ENCODE measurements around the gene OOSP3. TPM values are rescaled to one million over a fixed set of nuclear protein-coding genes. Genes with fewer than 3 reads are reported as not detected.
A peak's percentile ranks its signal among the peaks of the same experiment; 100 is the strongest.
"Not testable (repeated sequence)": the region's sequence is repeated elsewhere in the genome, so short reads cannot be mapped to it uniquely, and the experiment has no call there.

Gene OOSP3
- total RNA-seq, 2 experiments from 2014 or later = not detected

- peaks cover 33% of the 10 kb centered on the region for H3K9me3 Mint-ChIP-seq
- peaks cover 16% of the 10 kb centered on the region for H3K27me3 Mint-ChIP-seq
- H3K4me3 Mint-ChIP-seq; H3K4me1 Mint-ChIP-seq; DNase-seq; H3K36me3 Mint-ChIP-seq (ENCODE audit: low read depth); CTCF ChIA-PET; H3K27ac Mint-ChIP-seq; POLR2A ChIA-PET: not testable (repeated sequence)
These were observed 8.6 kb downstream of the OOSP3 start for GRCh38 chr11:59887156-59887555.

GRCh38 chr11:59891781-59892181 lies 13.2 kb downstream of the OOSP3 start:
- DNase-seq = no peak
- ChIA-PET POLR2A (no interaction called here), CTCF (no interaction called here)
- no peak overlapping the region for H3K4me3 Mint-ChIP-seq
- H3K36me3 Mint-ChIP-seq (ENCODE audit: low read depth) = peaks cover 3% of the 10 kb centered on the region
- peaks cover 14% of the 10 kb centered on the region for H3K27me3 Mint-ChIP-seq
- peaks cover 30% of the 10 kb centered on the region for H3K9me3 Mint-ChIP-seq
- no peaks in the 10 kb centered on the region for H3K4me1 Mint-ChIP-seq
- no peak overlapping the region for H3K27ac Mint-ChIP-seq

GRCh38 chr11:59894616-59895015 lies 16.0 kb downstream of the OOSP3 start:
- DNase-seq = no peak
- peaks cover 8% of the 10 kb centered on the region for H3K9me3 Mint-ChIP-seq
- H3K36me3 Mint-ChIP-seq (ENCODE audit: low read depth) = peaks cover 3% of the 10 kb centered on the region
- no peaks in the 10 kb centered on the region for H3K4me1 Mint-ChIP-seq
- no peak overlapping the region for H3K27ac Mint-ChIP-seq
- peaks cover 7% of the 10 kb centered on the region for H3K27me3 Mint-ChIP-seq
- ChIA-PET CTCF (interaction anchor here (1.2 to 1.8 kb wide), 2 partner anchors 24 to 662 kb away, joined by 3 to 4 read pairs; no protein-coding TSS in a partner anchor), POLR2A (no interaction called here)
- H3K4me3 Mint-ChIP-seq = no peak overlapping the region

GRCh38 chr11:59898046-59898445 lies 19.5 kb downstream of the OOSP3 start:
- ChIA-PET POLR2A (no interaction called here), CTCF (no interaction called here)
- Mint-ChIP-seq H3K36me3 (ENCODE audit: low read depth) (no peaks in the 10 kb centered on the region), H3K27ac (no peak overlapping the region), H3K4me1 (no peaks in the 10 kb centered on the region), H3K9me3 (no peaks in the 10 kb centered on the region), H3K27me3 (peaks cover 2% of the 10 kb centered on the region), H3K4me3 (no peak overlapping the region)
- no peak for DNase-seq

- no peaks in the 10 kb centered on the region for H3K4me1 Mint-ChIP-seq
- ChIA-PET CTCF (no interaction called here), POLR2A (no interaction called here)
- H3K9me3 Mint-ChIP-seq = no peaks in the 10 kb centered on the region
- H3K4me3 Mint-ChIP-seq = no peak overlapping the region
- H3K27me3 Mint-ChIP-seq = peaks cover 2% of the 10 kb centered on the region
- H3K36me3 Mint-ChIP-seq (ENCODE audit: low read depth) = no peaks in the 10 kb centered on the region
- no peak overlapping the region for H3K27ac Mint-ChIP-seq
- DNase-seq = no peak
These were observed 20.1 kb downstream of the OOSP3 start for GRCh38 chr11:59898650-59899049.

GRCh38 chr11:59899532-59899931 lies 20.9 kb downstream of the OOSP3 start:
- H3K9me3 Mint-ChIP-seq = no peaks in the 10 kb centered on the region
- no peak for DNase-seq
- H3K36me3 Mint-ChIP-seq (ENCODE audit: low read depth) = no peaks in the 10 kb centered on the region
- H3K27ac Mint-ChIP-seq = no peak overlapping the region
- no peaks in the 10 kb centered on the region for H3K4me1 Mint-ChIP-seq
- peaks cover 2% of the 10 kb centered on the region for H3K27me3 Mint-ChIP-seq
- no peak overlapping the region for H3K4me3 Mint-ChIP-seq
- ChIA-PET CTCF (no interaction called here), POLR2A (no interaction called here)

- no peaks in the 10 kb centered on the region for H3K27me3 Mint-ChIP-seq
- no peak overlapping the region for H3K27ac Mint-ChIP-seq
- no peak overlapping the region for H3K4me3 Mint-ChIP-seq
- CTCF ChIA-PET = interaction anchor here (1.1 kb wide), 1 partner anchor 90 kb away, joined by 3 read pairs; the partner anchor contains the start of gene MRPL16
- no peaks in the 10 kb centered on the region for H3K4me1 Mint-ChIP-seq
- H3K9me3 Mint-ChIP-seq = no peaks in the 10 kb centered on the region
- POLR2A ChIA-PET = no interaction called here
- DNase-seq = no peak
- no peaks in the 10 kb centered on the region for H3K36me3 Mint-ChIP-seq (ENCODE audit: low read depth)
These were observed 22.0 kb downstream of the OOSP3 start for GRCh38 chr11:59900366-59901126.

- H3K9me3 Mint-ChIP-seq = no peaks in the 10 kb centered on the region
- no peaks in the 10 kb centered on the region for H3K4me1 Mint-ChIP-seq
- no peak for DNase-seq
- H3K4me3 Mint-ChIP-seq = no peak overlapping the region
- POLR2A ChIA-PET = interaction anchor here (1.0 kb wide), 1 partner anchor 9 kb away, joined by 3 read pairs; no protein-coding TSS in a partner anchor
- no peaks in the 10 kb centered on the region for H3K27me3 Mint-ChIP-seq
- no peak overlapping the region for H3K27ac Mint-ChIP-seq
- H3K36me3 Mint-ChIP-seq (ENCODE audit: low read depth) = no peaks in the 10 kb centered on the region
- CTCF ChIA-PET = interaction anchor here (1.1 kb wide), 1 partner anchor 91 kb away, joined by 3 read pairs; the partner anchor contains the start of gene MRPL16
These were observed 22.7 kb downstream of the OOSP3 start for GRCh38 chr11:59901306-59901705.

- H3K27ac Mint-ChIP-seq; H3K4me3 Mint-ChIP-seq; POLR2A ChIA-PET; H3K9me3 Mint-ChIP-seq; H3K4me1 Mint-ChIP-seq; H3K36me3 Mint-ChIP-seq (ENCODE audit: low read depth); DNase-seq: not testable (repeated sequence)
- CTCF ChIA-PET = interaction anchor here (0.9 kb wide), 1 partner anchor 56 kb away, joined by 3 read pairs; no protein-coding TSS in a partner anchor
- peaks cover 10% of the 10 kb centered on the region for H3K27me3 Mint-ChIP-seq
These were observed 25.0 kb downstream of the OOSP3 start for GRCh38 chr11:59903569-59903968.

GRCh38 chr11:59918480-59918879 lies 39.9 kb downstream of the OOSP3 start:
- no peak overlapping the region for H3K27ac Mint-ChIP-seq
- peaks cover 18% of the 10 kb centered on the region for H3K9me3 Mint-ChIP-seq
- peaks cover 11% of the 10 kb centered on the region for H3K36me3 Mint-ChIP-seq (ENCODE audit: low read depth)
- no peak overlapping the region for H3K4me3 Mint-ChIP-seq
- ChIA-PET CTCF (interaction anchor here (0.6 to 3.0 kb wide), 23 partner anchors 8 to 333 kb away, joined by 3 to 22 read pairs (median 4); partner anchors contain the start of genes MRPL16 and STX3), POLR2A (interaction anchor here (1.1 to 1.6 kb wide), 2 partner anchors 60 to 108 kb away, joined by 4 to 5 read pairs; partner anchors contain the start of gene MRPL16)
- no peak for DNase-seq
- H3K27me3 Mint-ChIP-seq = no peaks in the 10 kb centered on the region
- peaks cover 6% of the 10 kb centered on the region for H3K4me1 Mint-ChIP-seq

- peaks cover 6% of the 10 kb centered on the region for H3K4me1 Mint-ChIP-seq
- H3K9me3 Mint-ChIP-seq = peaks cover 22% of the 10 kb centered on the region
- ChIA-PET POLR2A (interaction anchor here (1.1 to 1.6 kb wide), 2 partner anchors 60 to 109 kb away, joined by 4 to 5 read pairs; partner anchors contain the start of gene MRPL16), CTCF (interaction anchor here (0.6 to 3.0 kb wide), 26 partner anchors 8 to 386 kb away, joined by 3 to 22 read pairs (median 4); partner anchors contain the start of genes MRPL16 and STX3)
- peak; percentile 52 for DNase-seq
- H3K36me3 Mint-ChIP-seq (ENCODE audit: low read depth) = peaks cover 15% of the 10 kb centered on the region
- no peaks in the 10 kb centered on the region for H3K27me3 Mint-ChIP-seq
- no peak overlapping the region for H3K4me3 Mint-ChIP-seq
- no peak overlapping the region for H3K27ac Mint-ChIP-seq
These were observed 40.5 kb downstream of the OOSP3 start for GRCh38 chr11:59918987-59919589.

GRCh38 chr11:59923813-59924212 lies 45.2 kb downstream of the OOSP3 start:
- H3K9me3 Mint-ChIP-seq = peaks cover 48% of the 10 kb centered on the region

GRCh38 chr11:59931688-59932087 lies 53.1 kb downstream of the OOSP3 start:
- no peak for DNase-seq
- Mint-ChIP-seq H3K4me1 (no peaks in the 10 kb centered on the region), H3K4me3 (no peak overlapping the region), H3K27ac (no peak overlapping the region), H3K36me3 (ENCODE audit: low read depth) (no peaks in the 10 kb centered on the region), H3K27me3 (no peaks in the 10 kb centered on the region), H3K9me3 (peaks cover 17% of the 10 kb centered on the region)
- POLR2A ChIA-PET = no interaction called here
- CTCF ChIA-PET = no interaction called here

More at GRCh38 chr11:59923813-59924212, 45.2 kb downstream of the OOSP3 start:
- ChIA-PET POLR2A (no interaction called here), CTCF (no interaction called here)
- Mint-ChIP-seq H3K4me3 (no peak overlapping the region), H3K27me3 (peaks cover 3% of the 10 kb centered on the region), H3K4me1 (no peaks in the 10 kb centered on the region), H3K27ac (no peak overlapping the region), H3K36me3 (ENCODE audit: low read depth) (peaks cover 10% of the 10 kb centered on the region)
- no peak for DNase-seq
